ENCODE measurements around the gene BPIFA1.

BPIFA1 gene

GRCh38 chr20:33239979-33240736 is 4.4 kb downstream of the BPIFA1 start:
- DNase-seq (ENCODE audit: low spot score), result no peak

GRCh38 chr20:33240923-33241322 is 5.1 kb downstream of the BPIFA1 start:
- DNase-seq (ENCODE audit: low spot score), result no peak

- no peak for DNase-seq (ENCODE audit: low spot score)
Measured at GRCh38 chr20:33242319-33243100, 6.7 kb downstream of the BPIFA1 start.

GRCh38 chr20:33246077-33246476 is 10.3 kb downstream of the BPIFA1 start:
- no peak for DNase-seq (ENCODE audit: low spot score)

- DNase-seq (ENCODE audit: low spot score), result no peak
Measured at GRCh38 chr20:33249456-33249855, 13.7 kb downstream of the BPIFA1 start.

GRCh38 chr20:33250666-33251065 is 14.9 kb downstream of the BPIFA1 start:
- DNase-seq (ENCODE audit: low spot score), result no peak

GRCh38 chr20:33251496-33251895 is 15.7 kb downstream of the BPIFA1 start:
- no peak for DNase-seq (ENCODE audit: low spot score)

- no peak for DNase-seq (ENCODE audit: low spot score)
Measured at GRCh38 chr20:33252460-33252859, 16.7 kb downstream of the BPIFA1 start.

GRCh38 chr20:33255005-33255404 is 19.2 kb downstream of the BPIFA1 start:
- no peak for DNase-seq (ENCODE audit: low spot score)

GRCh38 chr20:33257237-33257636 is 21.4 kb downstream of the BPIFA1 start:
- no peak for DNase-seq (ENCODE audit: low spot score)

- DNase-seq (ENCODE audit: low spot score), result no peak
Measured at GRCh38 chr20:33259371-33259770, 23.6 kb downstream of the BPIFA1 start.

GRCh38 chr20:33261465-33261864 is 25.7 kb downstream of the BPIFA1 start:
- no peak for DNase-seq (ENCODE audit: low spot score)

GRCh38 chr20:33262658-33263065 is 26.9 kb downstream of the BPIFA1 start:
- peak; percentile 41 for DNase-seq (ENCODE audit: low spot score)

GRCh38 chr20:33263784-33264183 is 28.0 kb downstream of the BPIFA1 start:
- DNase-seq (ENCODE audit: low spot score), result no peak

GRCh38 chr20:33267701-33268100 is 31.9 kb downstream of the BPIFA1 start:
- DNase-seq (ENCODE audit: low spot score), result no peak

GRCh38 chr20:33272155-33272873 is 36.5 kb downstream of the BPIFA1 start:
- no peak for DNase-seq (ENCODE audit: low spot score)

- DNase-seq (ENCODE audit: low spot score), result no peak
Measured at GRCh38 chr20:33273117-33273851, 37.5 kb downstream of the BPIFA1 start.

GRCh38 chr20:33275215-33275614 is 39.4 kb downstream of the BPIFA1 start:
- no peak for DNase-seq (ENCODE audit: low spot score)

- no peak for DNase-seq (ENCODE audit: low spot score)
Measured at GRCh38 chr20:33275871-33276270, 40.1 kb downstream of the BPIFA1 start.

- DNase-seq (ENCODE audit: low spot score), result no peak
Measured at GRCh38 chr20:33276303-33277113, 40.7 kb downstream of the BPIFA1 start.

Measured in AG08395 (cell line).